ENCODE data around the gene MED17. TPM values are rescaled to one million over a fixed set of nuclear protein-coding genes. Genes with fewer than 3 reads are reported as not detected.
A peak's percentile ranks its signal among the peaks of the same experiment; 100 is the strongest.
"Not testable (repeated sequence)": the region's sequence is repeated elsewhere in the genome, so short reads cannot be mapped to it uniquely, and the experiment has no call there.

The MED17 gene
- total and polyA plus RNA-seq, 2 of the 13 experiments (the other 11 are each of a cell fraction or from before 2014, with no cell fraction given): 23.1 to 37.0 TPM

DNA sequence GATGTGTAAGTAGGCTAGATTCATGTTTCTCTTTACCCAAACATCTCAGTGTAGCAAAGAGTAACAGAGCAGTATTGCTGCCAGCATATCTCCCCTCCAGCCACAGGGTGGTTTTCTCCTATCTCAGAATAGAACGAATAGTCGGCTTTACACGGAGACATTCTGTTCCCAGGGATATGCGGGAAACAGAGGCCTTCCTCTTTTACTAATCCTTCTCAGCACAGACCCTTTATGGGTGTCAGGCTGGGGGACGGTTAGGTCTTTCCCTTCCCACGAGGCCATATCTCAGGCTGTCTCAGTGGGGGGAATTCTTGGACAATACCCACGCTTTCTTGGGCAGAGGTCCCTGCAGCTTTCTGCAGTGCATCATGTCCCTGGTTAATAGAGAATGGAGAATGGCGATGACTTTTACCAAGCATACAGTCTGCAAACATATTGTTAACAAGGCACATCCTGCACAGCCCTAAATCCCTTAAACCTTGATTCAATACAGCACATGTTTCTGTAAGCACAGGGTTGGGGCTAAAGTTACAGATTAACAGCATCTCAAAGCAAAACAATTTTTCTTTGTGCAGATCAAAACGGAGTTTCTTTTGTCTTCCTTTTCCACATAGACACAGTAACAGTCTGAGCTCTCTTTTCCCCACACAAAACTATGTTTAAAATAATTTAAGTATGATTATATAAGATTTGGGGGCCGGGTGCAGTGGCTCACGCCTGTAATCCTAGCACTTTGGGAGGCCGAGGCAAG is 38.9 kb upstream of the MED17 start:
- intact Hi-C loops (cut with micrococcal nuclease; ENCODE audit: unreplicated experiment); H3K36me3 ChIP-seq (replicated peaks in 1 of 2; ENCODE audit: control insufficient read depth in 1 of 2, insufficient read depth in 2 of 2, low read length in 2 of 2); BruUV-seq (replicated peaks); H4K20me1 ChIP-seq (ENCODE audit: insufficient read depth, low read length); H3K27me3 ChIP-seq (ENCODE audit: control insufficient read depth in 1 of 2, insufficient read depth in 2 of 2, low read length in 2 of 2); CTCF ChIA-PET (ENCODE audit: low intra/inter-chr PET ratio, low total read pairs); H3K9me3 ChIP-seq (ENCODE audit: low read length); H2AFZ ChIP-seq (ENCODE audit: low read length); in situ Hi-C loops (cut with HindIII; ENCODE audit: extremely low pct_ligation_motif_present, low pct_unique_long_range_greater_than_20kb): not testable (repeated sequence)
- peak; percentile 46 for FAIRE-seq
- Histone ChIP-seq H3K4me2 (ENCODE audit: low read depth, low read length) (peak overlapping the region; percentile 81), H3K79me2 (ENCODE audit: insufficient read depth, low read length) (peaks cover 57% of the 10 kb centered on the region), H3K4me1 (ENCODE audit: insufficient read depth, low read length) (peaks cover 63% of the 10 kb centered on the region), H3K9ac (ENCODE audit: insufficient read depth, low read depth, low read length) (peak overlapping the region; percentile 69), H3K27ac (ENCODE audit: extremely low read length, insufficient read depth, low read length) (peak overlapping the region; percentile 100), H3K4me3 (replicated peaks in 1 of 3; ENCODE audit: insufficient read depth in 1 of 3, low read depth in 2 of 3, low read length in 3 of 3) (peak overlapping the region; percentile 32 to 60 (median 47))
- peak; percentile 16 for ATAC-seq
- POLR2A ChIA-PET: interaction anchor here (0.7 to 1.5 kb wide), 3 partner anchors 9 to 41 kb away, joined by 3 to 16 read pairs (median 4); partner anchors contain the start of gene MED17
- 0% methylated on average over 11 of the region's 12 CpGs for WGBS (ENCODE audit: low lambda C conversion rate)
- peak; percentile 73 for DNase-seq (ENCODE audit: low spot score)
- TF ChIP-seq, protein P1, sequence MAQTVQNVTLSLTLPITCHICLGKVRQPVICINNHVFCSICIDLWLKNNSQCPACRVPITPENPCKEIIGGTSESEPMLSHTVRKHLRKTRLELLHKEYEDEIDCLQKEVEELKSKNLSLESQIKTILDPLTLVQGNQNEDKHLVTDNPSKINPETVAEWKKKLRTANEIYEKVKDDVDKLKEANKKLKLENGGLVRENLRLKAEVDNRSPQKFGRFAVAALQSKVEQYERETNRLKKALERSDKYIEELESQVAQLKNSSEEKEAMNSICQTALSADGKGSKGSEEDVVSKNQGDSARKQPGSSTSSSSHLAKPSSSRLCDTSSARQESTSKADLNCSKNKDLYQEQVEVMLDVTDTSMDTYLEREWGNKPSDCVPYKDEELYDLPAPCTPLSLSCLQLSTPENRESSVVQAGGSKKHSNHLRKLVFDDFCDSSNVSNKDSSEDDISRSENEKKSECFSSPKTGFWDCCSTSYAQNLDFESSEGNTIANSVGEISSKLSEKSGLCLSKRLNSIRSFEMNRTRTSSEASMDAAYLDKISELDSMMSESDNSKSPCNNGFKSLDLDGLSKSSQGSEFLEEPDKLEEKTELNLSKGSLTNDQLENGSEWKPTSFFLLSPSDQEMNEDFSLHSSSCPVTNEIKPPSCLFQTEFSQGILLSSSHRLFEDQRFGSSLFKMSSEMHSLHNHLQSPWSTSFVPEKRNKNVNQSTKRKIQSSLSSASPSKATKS (CRISPR knock-in tag; IDR thresholded peaks at IDR 0.05): 0 out of 2 replicates have a peak, but pooled peaks have one; percentile 40
- peak; percentile 37; the same call in 1 of the 2 replicates for TF ChIP-seq KDM6A (CRISPR knock-in tag; IDR thresholded peaks at IDR 0.05; ENCODE audit: low read depth)
- peak; percentile 39; the same call in 1 of the 2 replicates for TF ChIP-seq HOXA9 (CRISPR knock-in tag; IDR thresholded peaks at IDR 0.05; ENCODE audit: borderline replicate concordance)
- 0 out of 2 replicates have a peak, but pooled peaks have one; percentile 12 for TF ChIP-seq NCOA1 (CRISPR knock-in tag; IDR thresholded peaks at IDR 0.05)
- TF ChIP-seq, protein P2, sequence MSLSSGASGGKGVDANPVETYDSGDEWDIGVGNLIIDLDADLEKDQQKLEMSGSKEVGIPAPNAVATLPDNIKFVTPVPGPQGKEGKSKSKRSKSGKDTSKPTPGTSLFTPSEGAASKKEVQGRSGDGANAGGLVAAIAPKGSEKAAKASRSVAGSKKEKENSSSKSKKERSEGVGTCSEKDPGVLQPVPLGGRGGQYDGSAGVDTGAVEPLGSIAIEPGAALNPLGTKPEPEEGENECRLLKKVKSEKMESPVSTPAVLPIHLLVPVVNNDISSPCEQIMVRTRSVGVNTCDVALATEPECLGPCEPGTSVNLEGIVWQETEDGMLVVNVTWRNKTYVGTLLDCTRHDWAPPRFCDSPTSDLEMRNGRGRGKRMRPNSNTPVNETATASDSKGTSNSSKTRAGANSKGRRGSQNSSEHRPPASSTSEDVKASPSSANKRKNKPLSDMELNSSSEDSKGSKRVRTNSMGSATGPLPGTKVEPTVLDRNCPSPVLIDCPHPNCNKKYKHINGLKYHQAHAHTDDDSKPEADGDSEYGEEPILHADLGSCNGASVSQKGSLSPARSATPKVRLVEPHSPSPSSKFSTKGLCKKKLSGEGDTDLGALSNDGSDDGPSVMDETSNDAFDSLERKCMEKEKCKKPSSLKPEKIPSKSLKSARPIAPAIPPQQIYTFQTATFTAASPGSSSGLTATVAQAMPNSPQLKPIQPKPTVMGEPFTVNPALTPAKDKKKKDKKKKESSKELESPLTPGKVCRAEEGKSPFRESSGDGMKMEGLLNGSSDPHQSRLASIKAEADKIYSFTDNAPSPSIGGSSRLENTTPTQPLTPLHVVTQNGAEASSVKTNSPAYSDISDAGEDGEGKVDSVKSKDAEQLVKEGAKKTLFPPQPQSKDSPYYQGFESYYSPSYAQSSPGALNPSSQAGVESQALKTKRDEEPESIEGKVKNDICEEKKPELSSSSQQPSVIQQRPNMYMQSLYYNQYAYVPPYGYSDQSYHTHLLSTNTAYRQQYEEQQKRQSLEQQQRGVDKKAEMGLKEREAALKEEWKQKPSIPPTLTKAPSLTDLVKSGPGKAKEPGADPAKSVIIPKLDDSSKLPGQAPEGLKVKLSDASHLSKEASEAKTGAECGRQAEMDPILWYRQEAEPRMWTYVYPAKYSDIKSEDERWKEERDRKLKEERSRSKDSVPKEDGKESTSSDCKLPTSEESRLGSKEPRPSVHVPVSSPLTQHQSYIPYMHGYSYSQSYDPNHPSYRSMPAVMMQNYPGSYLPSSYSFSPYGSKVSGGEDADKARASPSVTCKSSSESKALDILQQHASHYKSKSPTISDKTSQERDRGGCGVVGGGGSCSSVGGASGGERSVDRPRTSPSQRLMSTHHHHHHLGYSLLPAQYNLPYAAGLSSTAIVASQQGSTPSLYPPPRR (CRISPR knock-in tag; IDR thresholded peaks at IDR 0.05; ENCODE audit: borderline replicate concordance): peak; percentile 69; the same call in 1 of the 2 replicates
- TF ChIP-seq, protein P3, sequence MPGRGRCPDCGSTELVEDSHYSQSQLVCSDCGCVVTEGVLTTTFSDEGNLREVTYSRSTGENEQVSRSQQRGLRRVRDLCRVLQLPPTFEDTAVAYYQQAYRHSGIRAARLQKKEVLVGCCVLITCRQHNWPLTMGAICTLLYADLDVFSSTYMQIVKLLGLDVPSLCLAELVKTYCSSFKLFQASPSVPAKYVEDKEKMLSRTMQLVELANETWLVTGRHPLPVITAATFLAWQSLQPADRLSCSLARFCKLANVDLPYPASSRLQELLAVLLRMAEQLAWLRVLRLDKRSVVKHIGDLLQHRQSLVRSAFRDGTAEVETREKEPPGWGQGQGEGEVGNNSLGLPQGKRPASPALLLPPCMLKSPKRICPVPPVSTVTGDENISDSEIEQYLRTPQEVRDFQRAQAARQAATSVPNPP (CRISPR knock-in tag; IDR thresholded peaks at IDR 0.05): 0 out of 2 replicates have a peak, but pooled peaks have one; percentile 27
- TF ChIP-seq ZNF552 (CRISPR knock-in tag; IDR thresholded peaks at IDR 0.05; ENCODE audit: borderline replicate concordance): peak; percentile 55; the same call in 1 of the 2 replicates
- peak; percentile 88 for TF ChIP-seq FOXA3 (CRISPR knock-in tag; IDR thresholded peaks at IDR 0.05)

Measured in HepG2 (cell line).